Natural killer cell (primary cell): ENCODE measurements around the gene KRTAP10-9. TPM values are rescaled to one million over a fixed set of nuclear protein-coding genes. Genes with fewer than 3 reads are reported as not detected.

Experiments used
- ATAC-seq, 3 donors: fragments of 150-1000 bp in 2 of 3; fragments of 200-7000 bp in 1 of 3; cut with Tn5 transposase; 1 replicate in 1 of 3; 2 replicates in 2 of 3; pipeline ENCODE4 v1.10.0; 2021; ENCODE audit warnings: mild to moderate bottlenecking in 2 of 3, moderate library complexity in 2 of 3
- DNase-seq, 2 donors: peaks; one replicate each; pipeline versions ENCODE4 v3.0.0 to v3.0.0-alpha.2; 2013 to 2021; ENCODE audit warnings: mixed read lengths in 1 of 2
- H3K27ac ChIP-seq: one replicate; pipeline ENCODE4 v1.5.1; 2013; ENCODE audit warnings: mild to moderate bottlenecking, low read length
- H3K27me3 ChIP-seq: one replicate; pipeline ENCODE4 v1.6.1; 2013; ENCODE audit warnings: low read length; ENCODE audit not compliant: control insufficient read depth, insufficient read depth
- H3K36me3 ChIP-seq: one replicate; pipeline ENCODE4 v1.6.1; 2013; ENCODE audit warnings: low read length; ENCODE audit not compliant: control insufficient read depth, insufficient read depth
- H3K4me1 ChIP-seq: one replicate; pipeline ENCODE4 v1.6.1; 2013; ENCODE audit warnings: low read length; ENCODE audit not compliant: control insufficient read depth, insufficient read depth
- H3K4me3 ChIP-seq: one replicate; pipeline ENCODE4 v1.5.1; 2013; ENCODE audit warnings: low read length
- H3K9me3 ChIP-seq: one replicate; pipeline ENCODE4 v1.6.1; 2013; ENCODE audit warnings: low read length; ENCODE audit not compliant: control insufficient read depth, insufficient read depth
- H3K27ac Mint-ChIP-seq, 2 donors: one replicate each; pipeline ENCODE4 v1.8.0; 2022; ENCODE audit warnings: mild to moderate bottlenecking in 2 of 2, mixed read lengths in 2 of 2, moderate library complexity in 1 of 2
- H3K27me3 Mint-ChIP-seq, 2 donors: one replicate each; pipeline ENCODE4 v1.8.0; 2022; ENCODE audit warnings: low read depth in 2 of 2, mixed read lengths in 2 of 2
- H3K36me3 Mint-ChIP-seq: one replicate; pipeline ENCODE4 v1.8.0; 2022; ENCODE audit warnings: mixed read lengths
- H3K4me1 Mint-ChIP-seq, 2 donors: one replicate each; pipeline ENCODE4 v1.8.0; 2022; ENCODE audit warnings: mixed read lengths in 2 of 2
- H3K4me3 Mint-ChIP-seq: one replicate; pipeline ENCODE4 v1.8.0; 2022; ENCODE audit warnings: mild to moderate bottlenecking, moderate library complexity, mixed read lengths
- H3K9me3 Mint-ChIP-seq, 2 donors: one replicate each; pipeline ENCODE4 v1.8.0; 2022; ENCODE audit warnings: mixed read lengths in 2 of 2
- WGBS: methylation state at CpG from one replicate; pipeline ENCODE4 v1.1.7; 2013; ENCODE audit warnings: missing lambda C conversion rate; ENCODE audit not compliant: insufficient coverage; 5-methylcytosine and 5-hydroxymethylcytosine counted together
- intact Hi-C: fragments of 100-400 bp; cut with micrococcal nuclease; formaldehyde crosslinking; loops from one replicate; pipeline ENCODE4 v1.14.2; 2022
- total RNA-seq, 4 donors: library from RNA; stranded (reverse); fragments of 120-200 nt in 1 of 4; gene quantifications; one replicate each; pipeline versions ENCODE4 v1.2.3 to v1.2.4, GENCODE V29; 2013 to 2022
- TF ChIP-seq, protein P1 (sequence below): fragments of 200-600 bp; IDR thresholded peaks from one replicate; pipeline ENCODE4 v1.8.0; 2022; ENCODE audit warnings: antibody characterized with exemption

KRTAP10-9 gene
- total RNA-seq, 3 donors from 2014 or later (not counting 1 experiment from before 2014, with no cell fraction given) = not detected

DNA sequence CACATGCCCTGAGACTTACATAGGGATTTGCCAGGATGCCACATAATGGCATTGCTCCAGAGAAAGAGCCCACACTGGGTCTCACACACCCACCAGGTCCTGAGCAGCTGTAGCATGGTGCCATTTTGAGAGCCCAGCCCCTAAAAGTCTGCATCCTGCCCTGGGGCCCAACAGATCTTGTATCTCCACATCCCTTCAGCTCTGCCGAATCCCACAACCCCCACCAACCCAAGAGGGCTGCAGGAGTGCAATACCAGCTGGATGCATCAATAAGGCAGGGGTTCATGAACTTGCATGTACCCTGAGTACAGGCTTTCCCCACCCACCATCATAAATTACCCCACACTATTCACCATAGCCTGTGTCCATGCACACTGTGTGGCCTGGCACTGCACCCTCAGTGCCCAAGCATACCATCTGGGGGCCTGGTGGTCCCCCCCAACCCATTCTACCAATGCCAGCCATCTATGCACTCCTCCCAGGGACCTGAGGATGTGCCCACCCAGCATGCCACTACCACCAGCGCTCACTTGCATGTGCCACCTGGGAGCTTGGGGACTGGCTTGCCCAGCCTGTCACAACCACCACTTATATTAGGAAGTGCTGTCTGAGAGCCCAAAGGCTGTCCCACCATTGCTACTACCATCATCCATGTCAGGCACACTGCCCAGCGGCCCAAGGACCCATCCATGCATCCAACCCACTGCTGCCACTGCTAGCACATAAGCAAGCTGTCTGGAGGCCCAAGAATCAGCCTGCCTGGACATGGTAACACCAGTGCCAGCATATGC is 43.9 kb downstream of the KRTAP10-9 start:
- 87% methylated on average over 3 of the region's 3 CpGs for WGBS

DNA sequence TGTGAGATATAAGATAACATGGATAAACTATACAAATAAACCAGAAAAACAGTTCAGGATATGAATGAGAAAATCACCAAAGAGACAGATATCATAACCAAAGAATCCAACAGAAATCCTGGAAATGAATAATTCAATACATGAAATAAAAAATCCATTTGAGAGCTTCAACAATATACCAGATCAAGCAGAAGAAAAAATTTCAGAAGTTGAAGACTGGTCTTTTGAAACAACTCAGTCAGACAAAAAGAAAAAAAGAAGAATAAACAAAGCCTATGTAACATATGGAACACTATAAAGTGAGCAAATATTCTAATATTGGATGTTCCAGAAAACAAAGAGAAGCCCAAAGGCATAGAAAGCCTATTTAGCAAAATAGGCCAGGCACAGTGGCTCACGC is 45.0 kb downstream of the KRTAP10-9 start:
- ATAC-seq (no peak), DNase-seq (no peak)
- H3K36me3 Mint-ChIP-seq = peaks cover 15% of the 10 kb centered on the region
- H3K4me1 ChIP-seq = no peaks in the 10 kb centered on the region
- intact Hi-C loops = no loop called here
- H3K36me3 ChIP-seq = no peaks in the 10 kb centered on the region
- peaks cover 22 to 23% of the 10 kb centered on the region in 2 donors for H3K27me3 Mint-ChIP-seq
- 100% methylated on average over 1 of the region's 1 CpG for WGBS
- no peaks in the 10 kb centered on the region for H3K4me1 Mint-ChIP-seq
- H3K4me3 ChIP-seq = no peak overlapping the region
- H3K9me3 ChIP-seq = peaks cover 15% of the 10 kb centered on the region
- H3K4me3 Mint-ChIP-seq = no peak overlapping the region
- peaks cover 3 to 7% of the 10 kb centered on the region in 2 donors for H3K9me3 Mint-ChIP-seq
- no peak overlapping the region for H3K27ac ChIP-seq
- TF ChIP-seq, protein P1, sequence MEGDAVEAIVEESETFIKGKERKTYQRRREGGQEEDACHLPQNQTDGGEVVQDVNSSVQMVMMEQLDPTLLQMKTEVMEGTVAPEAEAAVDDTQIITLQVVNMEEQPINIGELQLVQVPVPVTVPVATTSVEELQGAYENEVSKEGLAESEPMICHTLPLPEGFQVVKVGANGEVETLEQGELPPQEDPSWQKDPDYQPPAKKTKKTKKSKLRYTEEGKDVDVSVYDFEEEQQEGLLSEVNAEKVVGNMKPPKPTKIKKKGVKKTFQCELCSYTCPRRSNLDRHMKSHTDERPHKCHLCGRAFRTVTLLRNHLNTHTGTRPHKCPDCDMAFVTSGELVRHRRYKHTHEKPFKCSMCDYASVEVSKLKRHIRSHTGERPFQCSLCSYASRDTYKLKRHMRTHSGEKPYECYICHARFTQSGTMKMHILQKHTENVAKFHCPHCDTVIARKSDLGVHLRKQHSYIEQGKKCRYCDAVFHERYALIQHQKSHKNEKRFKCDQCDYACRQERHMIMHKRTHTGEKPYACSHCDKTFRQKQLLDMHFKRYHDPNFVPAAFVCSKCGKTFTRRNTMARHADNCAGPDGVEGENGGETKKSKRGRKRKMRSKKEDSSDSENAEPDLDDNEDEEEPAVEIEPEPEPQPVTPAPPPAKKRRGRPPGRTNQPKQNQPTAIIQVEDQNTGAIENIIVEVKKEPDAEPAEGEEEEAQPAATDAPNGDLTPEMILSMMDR = no peak
- H3K27me3 ChIP-seq = no peaks in the 10 kb centered on the region
- no peak overlapping the region for H3K27ac Mint-ChIP-seq

More for the DNA sequence above, 43.9 kb downstream of the KRTAP10-9 start:
- H3K27me3 ChIP-seq = no peaks in the 10 kb centered on the region
- Mint-ChIP-seq H3K27me3 (peaks cover 22 to 23% of the 10 kb centered on the region in 2 donors), H3K36me3 (peaks cover 15% of the 10 kb centered on the region), H3K9me3 (peaks cover 3 to 7% of the 10 kb centered on the region in 2 donors), H3K4me1 (no peaks in the 10 kb centered on the region), H3K4me3 (no peak overlapping the region), H3K27ac (no peak overlapping the region)
- H3K27ac ChIP-seq = no peak overlapping the region
- no peaks in the 10 kb centered on the region for H3K36me3 ChIP-seq
- H3K9me3 ChIP-seq = peaks cover 15% of the 10 kb centered on the region
- no peak for ATAC-seq
- no peak for DNase-seq
- TF ChIP-seq, protein P1 = no peak
- intact Hi-C loops = no loop called here
- no peaks in the 10 kb centered on the region for H3K4me1 ChIP-seq
- H3K4me3 ChIP-seq = no peak overlapping the region

DNA sequence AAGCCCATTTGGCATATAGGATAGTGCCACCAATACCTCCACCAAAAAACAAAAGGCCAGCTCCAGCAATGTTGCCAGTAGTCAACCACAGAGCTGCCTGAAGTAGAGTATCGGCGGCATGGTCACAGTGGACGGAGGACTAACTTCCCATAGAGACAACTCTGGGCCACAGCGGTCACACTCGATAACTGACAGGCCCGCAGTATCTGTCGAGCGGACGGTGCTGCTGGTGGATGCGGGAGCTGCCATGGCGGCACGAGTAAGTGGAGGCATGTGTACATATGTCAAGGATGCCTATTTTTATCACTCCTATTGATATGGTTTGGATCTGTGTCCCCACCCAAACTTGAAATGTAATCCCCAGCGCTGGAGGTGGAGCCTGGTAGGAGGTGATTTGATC is 51.0 kb downstream of the KRTAP10-9 start:
- DNase-seq (no peak), ATAC-seq (peak in 1 of 3 donors; percentile 19)
- peaks cover 4% of the 10 kb centered on the region for H3K36me3 Mint-ChIP-seq
- H3K27ac ChIP-seq = no peak overlapping the region
- H3K4me3 ChIP-seq = no peak overlapping the region
- intact Hi-C loops = no loop called here
- no peak overlapping the region for H3K4me3 Mint-ChIP-seq
- no peaks in the 10 kb centered on the region for H3K9me3 ChIP-seq
- TF ChIP-seq, protein P1 = no peak
- H3K9me3 Mint-ChIP-seq = peaks cover 1 to 2% of the 10 kb centered on the region in 2 donors
- no peaks in the 10 kb centered on the region for H3K4me1 Mint-ChIP-seq
- no peak overlapping the region for H3K27ac Mint-ChIP-seq
- H3K36me3 ChIP-seq = no peaks in the 10 kb centered on the region
- H3K27me3 Mint-ChIP-seq = peaks cover 26 to 38% of the 10 kb centered on the region in 2 donors
- H3K27me3 ChIP-seq = no peaks in the 10 kb centered on the region
- H3K4me1 ChIP-seq = no peaks in the 10 kb centered on the region
- WGBS = 99% methylated on average over 13 of the region's 13 CpGs

Other genes with a start within 250 kb of the KRTAP10-9 start
- gene LRRC3, start 171.6 kb upstream of the KRTAP10-9 start, total RNA-seq = under 1 TPM; 0.36 to 0.50 (median 0.38) TPM
- gene KRTAP10-1, start 86.9 kb upstream of the KRTAP10-9 start, total RNA-seq = not detected
- gene KRTAP10-2, start 75.6 kb upstream of the KRTAP10-9 start, total RNA-seq = not detected
- gene KRTAP10-3, start 68.3 kb upstream of the KRTAP10-9 start, total RNA-seq = not detected
- gene KRTAP10-4, start 53.4 kb upstream of the KRTAP10-9 start, total RNA-seq = not detected
- not detected for gene KRTAP10-5, start 46.5 kb upstream of the KRTAP10-9 start, total RNA-seq
- not detected for gene KRTAP10-6, start 34.6 kb upstream of the KRTAP10-9 start, total RNA-seq
- not detected for gene KRTAP10-7, start 26.5 kb upstream of the KRTAP10-9 start, total RNA-seq
- gene KRTAP10-8, start 15.0 kb upstream of the KRTAP10-9 start, total RNA-seq = not detected
- gene KRTAP10-10, start 10.3 kb downstream of the KRTAP10-9 start, total RNA-seq = not detected
- gene KRTAP10-11, start 19.3 kb downstream of the KRTAP10-9 start, total RNA-seq = not detected
- gene KRTAP12-4, start 27.6 kb downstream of the KRTAP10-9 start, total RNA-seq = not detected
- gene KRTAP12-3, start 30.8 kb downstream of the KRTAP10-9 start, total RNA-seq = 1 to 10 TPM in 2 of 3 donors, not detected in 1; 1.0 to 1.1 TPM
- gene KRTAP12-2, start 39.8 kb downstream of the KRTAP10-9 start, total RNA-seq = not detected
- gene KRTAP12-1, start 55.1 kb downstream of the KRTAP10-9 start, total RNA-seq = not detected
- gene KRTAP10-12, start 70.1 kb downstream of the KRTAP10-9 start, total RNA-seq = not detected
- gene TSPEAR, start 84.5 kb downstream of the KRTAP10-9 start, total RNA-seq = not detected
- 100 to 1,000 TPM in 2 of 3 donors, 10 to 100 TPM in 1; 89.1 to 109 (median 107) TPM for gene UBE2G2, start 174.7 kb downstream of the KRTAP10-9 start, total RNA-seq
- gene SUMO3, start 191.0 kb downstream of the KRTAP10-9 start, total RNA-seq = 10 to 100 TPM; 64.0 to 70.1 (median 65.2) TPM
- 100 to 1,000 TPM in 2 of 3 donors, 10 to 100 TPM in 1; 96.8 to 144 (median 126) TPM for gene PTTG1IP, start 246.6 kb downstream of the KRTAP10-9 start, total RNA-seq